GM12874 (cell line): ENCODE measurements around the gene GTPBP6.

Experiments
- TF ChIP-seq, protein P1 (sequence below): IDR thresholded peaks from 2 replicates; pipeline ENCODE4 v1.5.1; 2011; ENCODE audit warnings: low read depth, mild to moderate bottlenecking, control low read depth, low read length, moderate library complexity; ENCODE audit not compliant: insufficient read depth

GTPBP6 gene

DNA sequence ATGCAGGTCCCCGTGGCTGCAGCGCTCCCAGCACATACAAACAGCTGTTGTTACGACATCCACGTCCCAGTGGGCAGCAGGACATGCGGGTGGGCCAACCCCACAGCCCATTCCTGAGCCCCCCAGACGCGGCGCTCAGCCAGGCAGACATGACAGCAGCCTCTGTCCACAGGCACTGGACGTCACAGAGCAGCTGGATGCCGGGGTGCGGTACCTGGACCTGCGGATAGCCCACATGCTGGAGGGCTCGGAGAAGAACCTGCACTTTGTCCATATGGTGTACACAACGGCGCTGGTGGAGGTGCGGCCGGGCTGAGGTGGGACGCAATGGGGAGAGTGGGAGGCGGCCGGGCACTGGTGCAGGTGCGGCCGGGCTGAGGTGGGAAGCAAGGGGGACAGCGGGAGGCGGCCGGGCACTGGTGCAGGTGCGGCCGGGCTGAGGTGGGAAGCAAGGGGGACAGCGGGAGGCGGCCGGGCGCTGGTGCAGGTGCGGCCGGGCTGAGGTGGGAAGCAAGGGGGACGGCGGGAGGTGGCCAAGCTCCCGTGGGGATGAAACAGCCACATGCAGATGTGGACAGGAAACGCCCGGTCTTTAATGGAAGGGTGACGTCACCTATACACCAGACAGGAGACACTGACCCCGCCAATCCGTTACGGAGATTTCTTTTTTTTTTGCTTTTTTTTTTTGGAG, 28.0 kb downstream of the GTPBP6 start:
- TF ChIP-seq, protein P1, sequence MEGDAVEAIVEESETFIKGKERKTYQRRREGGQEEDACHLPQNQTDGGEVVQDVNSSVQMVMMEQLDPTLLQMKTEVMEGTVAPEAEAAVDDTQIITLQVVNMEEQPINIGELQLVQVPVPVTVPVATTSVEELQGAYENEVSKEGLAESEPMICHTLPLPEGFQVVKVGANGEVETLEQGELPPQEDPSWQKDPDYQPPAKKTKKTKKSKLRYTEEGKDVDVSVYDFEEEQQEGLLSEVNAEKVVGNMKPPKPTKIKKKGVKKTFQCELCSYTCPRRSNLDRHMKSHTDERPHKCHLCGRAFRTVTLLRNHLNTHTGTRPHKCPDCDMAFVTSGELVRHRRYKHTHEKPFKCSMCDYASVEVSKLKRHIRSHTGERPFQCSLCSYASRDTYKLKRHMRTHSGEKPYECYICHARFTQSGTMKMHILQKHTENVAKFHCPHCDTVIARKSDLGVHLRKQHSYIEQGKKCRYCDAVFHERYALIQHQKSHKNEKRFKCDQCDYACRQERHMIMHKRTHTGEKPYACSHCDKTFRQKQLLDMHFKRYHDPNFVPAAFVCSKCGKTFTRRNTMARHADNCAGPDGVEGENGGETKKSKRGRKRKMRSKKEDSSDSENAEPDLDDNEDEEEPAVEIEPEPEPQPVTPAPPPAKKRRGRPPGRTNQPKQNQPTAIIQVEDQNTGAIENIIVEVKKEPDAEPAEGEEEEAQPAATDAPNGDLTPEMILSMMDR = no peak

DNA sequence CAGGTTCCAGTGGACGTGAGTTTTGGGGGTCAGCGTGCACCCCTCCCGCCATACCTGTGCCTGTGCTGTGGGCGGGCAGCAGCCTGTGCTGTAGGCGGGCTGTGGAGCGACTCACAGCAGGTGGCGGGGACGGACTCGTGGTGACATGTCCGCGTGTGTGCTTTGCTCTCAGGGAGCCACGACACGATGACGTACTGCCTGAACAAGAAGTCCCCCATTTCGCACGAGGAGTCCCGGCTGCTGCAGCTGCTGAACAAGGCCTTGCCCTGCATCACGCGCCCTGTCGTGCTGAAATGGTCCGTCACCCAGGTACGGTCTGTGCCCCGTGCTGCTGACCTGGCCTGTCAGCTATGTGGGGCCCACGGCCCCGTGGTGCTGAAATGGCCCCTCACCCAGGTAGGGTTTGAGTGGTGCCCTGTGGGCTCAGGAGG, 30.0 kb downstream of the GTPBP6 start:
- TF ChIP-seq, protein P1 = no peak

- TF ChIP-seq, protein P1 = no peak
Measured at GRCh38 chrX:287670-288069, 30.9 kb downstream of the GTPBP6 start.

DNA sequence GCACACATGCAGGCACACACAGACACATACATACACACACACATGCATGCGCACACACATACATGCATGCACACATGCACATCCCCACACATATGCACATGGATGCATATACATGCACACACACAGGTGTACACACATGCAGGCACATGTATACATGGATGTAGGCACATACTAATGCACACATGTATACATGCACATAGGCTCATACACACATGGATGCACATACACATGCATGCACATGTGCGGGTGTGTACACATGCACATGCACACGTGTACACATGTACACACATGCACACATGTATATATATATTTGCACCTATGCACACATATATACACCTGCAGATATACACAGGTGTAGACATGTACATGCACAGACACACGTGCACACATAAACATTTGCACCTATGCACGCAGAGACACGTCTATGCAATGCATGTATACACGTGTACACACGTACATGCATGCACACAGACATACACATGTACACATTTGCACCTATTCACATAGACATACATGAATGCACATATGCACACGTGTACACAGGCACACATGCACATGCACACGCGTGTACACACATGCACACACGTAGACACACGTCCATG, 33.4 kb downstream of the GTPBP6 start:
- TF ChIP-seq, protein P1 = no peak

- TF ChIP-seq, protein P1 = no peak
Measured at GRCh38 chrX:283115-283845, 35.3 kb downstream of the GTPBP6 start.

- TF ChIP-seq, protein P1 = no peak
Measured at GRCh38 chrX:281166-281999, 37.2 kb downstream of the GTPBP6 start, which contains the start of gene PLCXD1. Gene PLCXD1 (plus strand): TSS chrX:281381. CDS start chrX:284188, 2,807 bp downstream.

DNA sequence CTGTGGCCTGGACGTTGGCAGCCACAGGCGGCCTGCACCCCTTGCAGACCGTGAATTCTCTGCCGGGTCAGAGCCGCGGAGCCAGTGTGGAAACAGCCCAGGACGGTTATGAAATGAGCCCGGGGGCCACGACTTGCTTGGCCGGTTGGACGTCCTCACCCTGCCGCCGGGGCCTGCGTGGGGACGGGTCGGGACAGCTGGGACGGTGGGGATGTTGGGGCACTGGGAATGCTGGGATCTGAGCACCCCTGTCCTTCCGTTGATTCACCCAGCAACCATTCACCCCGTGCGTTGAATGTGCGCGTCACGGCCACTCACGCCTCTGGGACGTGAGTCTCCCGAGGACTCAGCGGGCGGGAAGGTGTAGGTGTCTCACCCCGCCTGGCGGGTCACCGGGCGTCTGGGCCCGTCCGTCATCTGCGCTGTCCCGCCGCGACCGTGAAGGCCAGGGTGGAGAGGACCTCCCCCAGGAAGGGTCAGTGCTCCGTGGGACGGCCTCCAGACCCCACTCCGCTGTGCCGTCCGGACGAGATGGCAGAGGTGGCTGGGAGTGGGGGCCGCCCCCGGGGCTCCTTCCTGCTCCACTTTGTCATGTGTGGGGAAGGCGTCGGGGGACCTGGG, 41.9 kb downstream of the GTPBP6 start:
- TF ChIP-seq, protein P1 = no peak
